Measurements from ENCODE around the gene TGFBI.
A peak's percentile ranks its signal among the peaks of the same experiment; 100 is the strongest.

TGFBI gene

DNA sequence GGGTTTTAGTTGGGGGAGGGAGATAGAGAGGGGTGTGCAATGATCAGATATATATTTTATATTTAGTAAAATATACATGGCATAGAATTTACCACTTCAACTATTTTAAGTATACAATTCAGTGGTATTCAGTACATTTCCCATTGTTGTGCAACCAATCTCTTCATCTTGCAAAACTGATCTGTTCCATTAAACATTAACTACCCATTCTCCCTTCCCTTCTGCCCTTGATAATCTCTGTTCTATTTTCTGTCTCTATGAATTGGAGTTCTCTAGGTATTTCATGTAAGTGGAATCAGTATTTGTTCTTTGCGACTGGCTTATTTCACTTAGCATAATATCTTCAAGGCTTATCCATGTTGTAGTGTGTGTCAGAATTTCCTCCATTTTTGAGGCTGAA lies 38.6 kb downstream of the TGFBI start:
- DNase-seq, result no peak

DNA sequence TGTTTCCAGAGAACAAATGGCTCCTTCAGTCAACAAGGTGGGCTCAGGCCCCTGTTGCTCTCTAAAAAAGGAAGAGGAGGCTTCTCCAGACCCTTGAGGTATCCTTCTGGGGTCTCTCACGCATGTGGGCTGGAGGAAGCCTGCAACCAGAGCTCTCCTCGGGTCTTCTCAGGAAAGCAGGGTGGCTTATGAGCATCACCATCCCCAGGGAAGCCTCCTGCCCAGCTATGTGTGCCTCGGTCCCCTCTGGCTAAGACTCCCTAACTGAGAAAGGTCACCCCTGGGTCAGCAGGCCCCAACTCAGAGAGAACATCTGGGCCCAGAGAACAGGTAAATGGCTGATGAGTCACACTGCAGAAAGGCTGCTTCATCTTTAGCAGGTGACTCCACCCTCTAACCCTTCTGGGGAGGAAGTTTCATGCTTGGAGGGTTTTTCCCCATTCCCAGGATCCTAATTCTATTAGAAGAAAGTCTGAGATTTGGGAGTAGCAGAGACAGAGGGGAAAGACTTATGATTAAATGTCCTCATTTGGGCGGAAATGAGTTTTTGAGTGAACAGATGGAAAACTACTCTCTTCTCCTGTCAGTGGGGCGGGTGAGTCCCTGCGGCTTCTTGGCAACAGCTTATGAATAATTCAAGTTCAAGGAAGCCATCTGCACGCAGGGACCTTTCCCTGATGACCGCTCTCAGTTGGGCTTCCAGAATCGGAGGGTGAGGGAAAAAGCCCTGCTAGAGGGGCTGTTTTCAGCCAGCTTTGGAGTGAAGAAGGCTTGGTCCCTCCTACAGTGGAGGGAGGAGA lies 41.9 kb downstream of the TGFBI start:
- no peak for DNase-seq

DNA sequence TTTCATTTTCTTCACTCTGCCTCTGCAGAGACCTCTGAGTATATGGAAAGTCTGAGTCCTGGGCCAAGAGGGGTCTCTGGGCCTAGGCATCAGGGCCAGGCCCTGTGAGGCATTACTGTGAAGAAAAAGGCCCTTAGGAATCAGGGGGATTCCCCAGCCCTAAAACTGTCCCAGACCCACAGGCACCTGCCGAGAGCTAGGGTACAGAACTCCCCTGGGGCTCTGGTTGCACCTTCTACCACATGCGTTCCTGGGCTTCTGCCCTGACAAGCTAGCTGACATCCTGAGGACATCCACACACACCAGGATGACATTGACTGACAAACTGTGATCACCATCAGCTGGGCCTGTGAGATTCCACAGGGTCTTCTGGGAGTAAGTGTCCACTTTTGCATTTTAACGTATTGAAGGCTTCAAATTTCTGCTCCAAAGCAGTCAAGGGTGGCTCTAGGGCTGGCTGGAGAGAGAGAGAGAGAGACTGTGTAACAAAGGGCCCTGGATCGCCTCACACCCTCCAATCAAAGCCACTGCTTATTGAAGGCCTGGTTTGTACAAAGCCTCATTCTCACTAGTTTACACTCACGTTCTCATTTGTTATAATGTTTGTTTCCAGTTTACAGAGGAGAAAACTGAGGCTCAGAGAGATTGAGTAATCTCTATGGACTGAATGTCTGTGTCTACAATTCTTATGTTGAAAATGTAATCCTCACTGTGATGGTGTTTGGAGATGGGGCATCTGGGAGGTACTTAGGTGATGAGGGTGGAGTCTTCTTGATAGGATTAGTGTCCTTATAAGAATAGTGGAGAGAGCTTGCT lies 45.1 kb downstream of the TGFBI start:
- peak; percentile 81 for DNase-seq

DNA sequence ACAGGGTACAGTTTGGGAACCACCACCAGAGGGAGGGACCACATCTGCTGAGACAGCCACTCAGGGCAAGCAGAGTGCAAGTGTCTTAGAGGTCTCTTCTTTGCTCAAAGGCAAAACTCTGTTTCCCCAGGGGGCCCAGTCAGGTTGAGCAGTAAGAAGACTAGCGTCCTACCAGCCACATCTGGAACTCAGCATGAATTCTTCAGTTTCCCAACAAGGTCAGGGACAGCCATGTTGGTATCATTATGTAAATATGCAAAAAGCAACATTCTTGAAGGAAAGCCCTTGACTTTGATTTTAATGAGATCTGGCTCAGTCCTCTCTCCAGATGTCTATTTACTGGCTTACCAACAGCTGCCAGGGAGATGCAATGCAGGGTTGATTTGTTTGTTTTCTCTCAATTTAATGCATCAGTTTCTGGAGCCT lies 46.7 kb downstream of the TGFBI start:
- no peak for DNase-seq

DNA sequence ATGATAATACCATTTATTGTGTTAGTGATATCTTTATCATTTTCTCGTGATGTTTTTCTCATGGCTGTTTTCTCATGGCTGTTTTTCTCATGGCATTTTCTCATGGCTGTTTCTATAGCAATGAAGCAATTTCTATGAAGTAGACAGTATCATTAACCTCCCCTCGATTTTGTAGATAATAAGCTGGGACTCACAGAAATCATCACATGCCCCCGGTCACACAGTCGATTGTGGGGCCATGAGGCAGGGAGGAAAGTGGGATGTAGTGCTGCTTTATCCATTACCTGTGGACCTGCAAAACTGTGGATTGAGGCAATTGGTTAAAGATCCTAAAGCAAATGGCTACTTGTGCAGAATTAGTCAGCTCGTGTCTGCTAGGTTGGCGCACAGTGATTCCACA lies 47.3 kb downstream of the TGFBI start:
- no peak for DNase-seq

DNA sequence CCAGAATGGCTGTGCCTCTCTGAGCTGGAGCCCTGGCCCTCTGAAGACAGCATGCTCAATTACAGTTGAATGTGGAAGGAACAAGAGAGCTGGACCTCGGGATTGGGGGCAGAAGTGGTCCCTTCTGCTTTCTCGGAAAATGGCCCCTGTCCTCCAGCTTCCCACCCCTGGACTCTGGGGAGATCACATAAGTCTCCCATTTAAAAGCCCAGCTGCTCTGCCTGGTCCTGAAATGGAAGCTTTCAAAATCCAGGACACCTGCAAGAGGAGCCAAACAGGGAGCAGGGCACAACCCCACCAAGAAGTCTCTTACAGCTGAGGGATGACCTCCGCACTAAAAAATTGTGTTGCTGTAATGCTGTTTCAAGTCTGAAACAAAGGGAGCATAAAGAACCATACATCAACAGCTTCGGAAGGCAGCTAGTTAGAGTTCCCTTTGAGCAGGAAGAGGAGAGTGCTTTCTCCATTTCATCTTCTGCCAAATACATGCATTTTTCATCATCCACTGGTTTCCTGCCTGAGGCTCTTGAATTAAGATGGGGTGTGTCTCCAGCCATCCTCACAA lies 48.2 kb downstream of the TGFBI start:
- DNase-seq, result no peak

DNA sequence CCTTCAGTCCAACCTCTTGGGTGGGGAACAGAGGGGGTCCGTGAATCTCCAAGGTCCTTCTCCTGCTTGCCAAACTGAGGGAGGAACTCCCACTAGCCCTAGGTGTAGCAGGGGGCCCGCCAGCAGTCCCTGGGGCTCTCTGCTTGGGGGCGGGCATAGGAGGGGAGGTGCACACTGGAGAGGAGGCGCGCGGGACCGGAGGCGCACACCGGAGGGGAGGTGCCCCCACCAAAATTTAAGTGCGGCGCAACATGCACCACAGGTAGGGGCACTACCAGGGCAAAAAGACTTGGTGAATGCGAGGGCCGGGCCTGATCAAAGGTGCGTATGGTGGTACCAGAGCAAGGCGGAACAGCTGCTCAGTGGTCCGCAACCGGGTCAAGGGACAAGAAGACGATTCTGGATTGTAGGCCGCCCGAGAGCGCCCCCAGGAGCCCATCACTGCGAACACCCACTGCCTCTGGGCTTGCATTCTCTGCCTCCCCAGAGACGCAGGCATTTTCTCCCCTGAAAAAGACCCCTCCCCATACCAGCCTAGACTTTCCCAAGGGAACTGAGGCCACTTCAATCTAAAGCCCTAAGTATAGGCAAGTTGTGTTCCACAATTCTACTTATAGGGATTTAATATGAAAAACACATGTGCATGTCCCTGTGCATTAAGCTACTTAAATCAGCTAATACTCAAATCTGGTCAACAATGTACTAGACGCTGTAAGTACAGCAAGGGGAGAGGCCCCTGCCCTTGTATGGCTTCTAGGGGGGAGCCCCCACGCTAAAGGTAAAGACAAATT lies 50.6 kb downstream of the TGFBI start:
- DNase-seq, result peak; percentile 63

DNA sequence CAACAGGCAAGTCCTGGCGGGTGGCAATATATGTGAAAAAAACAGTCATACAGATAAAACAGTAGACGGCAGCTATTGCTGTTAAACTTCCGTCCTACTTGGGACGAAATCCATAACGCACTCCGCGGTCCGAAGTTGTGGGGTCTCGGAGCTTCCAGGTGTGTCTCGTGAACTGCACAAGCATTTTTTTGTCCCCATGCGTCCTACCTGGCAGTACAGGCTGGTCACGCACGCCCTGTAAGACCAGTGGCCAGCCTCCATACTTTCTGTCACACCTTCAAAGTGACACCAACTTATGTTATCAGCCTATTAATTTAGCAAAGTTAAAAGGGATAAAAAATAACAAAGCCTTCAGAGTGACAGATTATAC lies 51.3 kb downstream of the TGFBI start:
- no peak for DNase-seq

DNA sequence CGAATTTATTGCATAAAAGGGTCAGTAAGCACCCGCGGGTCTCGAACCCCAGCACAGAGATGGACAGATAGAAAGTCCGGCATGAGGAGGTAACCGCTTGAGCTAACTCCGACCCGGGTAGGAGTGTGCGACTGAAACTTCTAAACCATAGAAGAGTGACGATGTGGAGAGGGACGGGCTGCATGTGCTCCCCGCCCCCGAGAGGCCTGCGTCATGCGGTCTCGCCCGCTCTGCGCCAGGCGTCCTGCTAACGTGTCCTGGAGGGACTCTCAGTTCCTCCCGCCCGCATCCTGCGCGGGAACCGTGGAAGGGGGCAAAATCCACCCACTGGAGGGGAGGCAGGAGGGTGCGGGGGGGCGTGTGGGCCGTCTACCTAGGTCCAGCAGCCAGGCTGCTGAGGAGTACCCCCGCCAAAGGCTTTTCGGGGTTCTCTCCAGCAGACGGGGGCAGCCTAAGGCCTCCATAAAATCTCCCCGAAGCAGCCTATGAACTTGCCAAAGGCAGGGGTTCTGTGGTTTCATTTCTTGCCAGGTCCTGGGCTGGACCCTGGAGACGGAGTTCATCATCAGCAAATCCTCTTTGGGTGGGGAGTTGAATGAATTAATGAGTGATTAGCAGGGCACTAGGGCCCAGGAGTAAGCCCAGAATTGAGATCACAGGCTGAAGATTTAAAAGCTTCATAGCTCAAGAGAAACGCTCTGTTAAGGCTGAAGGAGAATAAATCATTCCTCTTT lies 51.9 kb downstream of the TGFBI start:
- DNase-seq, result peak; percentile 60

DNA sequence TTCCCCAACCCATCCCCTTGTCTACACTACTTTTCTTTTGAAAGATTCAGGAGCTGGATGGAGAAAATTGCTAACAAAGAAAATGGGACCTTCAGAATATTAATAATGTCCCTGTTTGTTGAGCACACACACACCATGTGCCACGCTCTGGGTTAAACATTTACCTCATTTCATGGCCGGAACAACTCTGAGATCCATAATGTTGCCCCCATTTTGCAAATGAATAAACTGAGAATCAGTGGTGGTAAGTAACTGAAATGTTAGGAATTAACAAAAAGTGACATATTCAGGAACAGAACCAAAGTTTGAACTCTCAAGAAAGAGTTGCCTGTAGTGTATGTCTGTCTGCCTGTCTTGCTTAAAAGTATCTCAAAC lies 52.4 kb downstream of the TGFBI start:
- DNase-seq, result no peak

DNA sequence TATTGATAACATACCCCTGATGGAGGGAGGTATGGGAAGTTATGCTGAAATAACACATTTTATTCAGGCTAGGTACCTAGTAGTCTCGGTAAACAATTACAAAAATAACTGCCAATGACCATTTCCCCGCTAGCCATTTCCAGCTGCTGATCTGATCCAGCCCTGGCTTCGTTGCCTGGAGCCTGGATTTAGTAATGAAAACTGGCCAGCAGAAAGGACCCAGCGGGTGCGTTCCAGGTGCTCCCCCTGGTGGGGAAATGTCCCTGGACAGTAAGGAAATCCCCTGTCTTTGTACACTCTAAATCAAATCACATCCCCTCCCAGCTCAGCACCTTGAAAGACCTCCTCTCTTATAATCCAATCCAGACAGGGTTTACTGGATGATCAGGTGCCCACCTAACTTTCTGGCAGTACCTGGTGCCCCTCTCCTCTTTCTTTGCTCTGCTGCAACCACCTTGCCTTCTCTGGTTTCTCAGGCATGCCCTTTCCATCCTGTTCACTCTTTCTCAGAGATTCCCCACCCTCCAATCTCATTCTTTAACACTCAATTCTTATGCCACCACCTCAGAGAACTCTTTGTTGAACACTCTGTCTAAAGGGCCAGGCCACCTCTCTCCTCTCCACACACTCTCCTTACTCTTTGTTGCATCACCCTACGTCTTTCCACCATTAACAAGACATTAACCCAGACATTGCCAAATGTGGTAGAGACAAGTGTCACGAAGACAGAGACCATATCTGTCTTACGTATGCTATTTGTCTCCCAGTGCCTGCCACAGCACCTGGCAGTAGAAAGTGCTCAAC lies 53.8 kb downstream of the TGFBI start:
- peak; percentile 80 for DNase-seq

DNA sequence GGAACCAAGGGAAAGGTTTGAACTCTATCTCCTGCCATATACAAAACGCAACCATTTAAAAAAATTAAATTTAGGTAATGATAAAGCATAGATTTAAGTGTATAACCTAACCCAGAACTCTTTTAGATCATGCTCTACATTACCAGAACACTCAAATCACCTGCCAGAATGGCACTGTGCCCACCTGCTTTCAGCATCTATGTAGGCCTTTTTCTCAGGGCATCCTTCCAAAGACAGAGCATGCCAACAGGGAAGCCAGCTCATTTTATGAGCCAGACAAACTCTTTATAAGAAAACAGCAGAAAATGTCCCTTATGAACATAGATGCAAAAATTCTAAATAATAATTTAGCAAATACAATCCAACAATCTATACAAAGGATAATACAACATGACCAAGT lies 55.9 kb downstream of the TGFBI start:
- DNase-seq, result no peak

DNA sequence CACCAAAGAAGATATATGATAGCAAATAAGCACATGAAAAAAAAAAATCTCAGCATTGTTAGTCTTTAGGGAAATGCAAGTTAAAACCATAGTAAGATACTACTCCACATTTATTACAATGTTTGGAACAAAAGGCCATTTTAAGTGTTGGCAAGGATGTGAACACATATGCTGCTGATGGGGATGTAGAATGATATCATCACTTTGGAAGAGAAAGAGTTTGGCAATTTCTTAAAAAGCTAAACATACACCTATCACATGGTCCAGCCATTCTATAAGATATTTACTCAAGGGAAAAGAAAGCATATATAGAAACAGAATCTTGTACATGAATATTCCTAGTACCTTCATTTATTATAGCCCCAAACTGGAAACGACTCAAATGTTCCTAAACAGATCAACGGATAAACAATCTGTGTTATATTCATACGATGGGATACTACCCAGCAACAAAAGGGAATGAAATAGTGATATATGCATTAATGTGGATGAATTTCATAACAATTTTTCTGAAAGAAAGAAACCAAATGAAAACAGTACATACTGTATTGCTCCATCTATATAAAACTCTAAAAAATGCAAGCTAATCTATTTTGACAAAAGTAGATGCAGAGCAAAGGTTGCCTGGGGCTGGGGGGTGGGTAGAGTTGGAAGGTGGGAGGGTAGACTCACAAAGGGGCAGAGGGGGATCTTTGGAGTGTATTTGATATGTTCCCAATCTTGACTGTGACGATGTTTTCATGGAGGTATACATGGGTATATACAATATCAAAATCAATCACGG lies 58.2 kb downstream of the TGFBI start:
- DNase-seq, result no peak

DNA sequence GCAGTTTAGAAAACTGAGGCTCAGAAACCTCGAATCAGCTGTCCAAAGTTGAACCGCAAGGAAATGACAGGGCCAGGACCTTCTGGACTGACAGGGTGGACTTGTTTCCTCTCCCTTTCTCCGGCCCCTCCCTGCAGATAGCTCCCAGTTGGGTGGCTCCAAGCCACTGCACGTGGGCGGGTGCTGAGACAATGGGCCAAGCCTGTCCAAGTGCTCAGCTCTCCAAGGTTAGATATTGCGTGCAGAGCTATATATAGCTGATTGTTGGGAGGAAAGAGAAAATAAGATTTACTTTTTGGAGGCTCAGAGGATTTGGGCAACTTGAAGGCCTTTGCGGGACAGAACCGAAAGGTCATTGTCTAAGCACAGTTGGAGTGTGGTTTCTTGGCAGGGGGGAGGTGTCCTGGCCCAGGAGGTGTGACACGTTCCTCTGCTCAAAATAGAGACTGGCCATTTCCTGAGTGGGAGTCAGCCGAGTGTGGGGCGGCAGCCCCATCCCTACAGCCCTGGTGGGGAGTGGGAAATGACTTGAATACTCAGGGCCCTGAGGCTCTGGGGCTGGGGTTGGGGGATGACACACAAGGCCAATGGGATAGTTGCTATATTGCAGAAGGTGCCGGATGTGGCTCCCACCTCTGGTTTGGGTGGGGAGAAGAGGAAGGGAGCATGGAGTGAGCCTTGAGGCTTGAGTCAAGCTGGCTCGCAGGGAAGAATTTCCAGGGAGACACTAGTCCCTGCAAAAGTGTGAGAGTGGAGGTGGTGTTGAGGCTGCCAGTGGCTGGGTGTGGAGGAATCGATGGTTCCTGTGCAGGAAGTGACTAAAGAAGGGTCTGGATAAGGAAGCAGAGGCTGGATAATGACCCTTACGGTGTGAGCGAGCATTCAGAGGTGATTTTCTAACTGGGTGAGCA lies 59.4 kb downstream of the TGFBI start:
- no peak for DNase-seq

DNA sequence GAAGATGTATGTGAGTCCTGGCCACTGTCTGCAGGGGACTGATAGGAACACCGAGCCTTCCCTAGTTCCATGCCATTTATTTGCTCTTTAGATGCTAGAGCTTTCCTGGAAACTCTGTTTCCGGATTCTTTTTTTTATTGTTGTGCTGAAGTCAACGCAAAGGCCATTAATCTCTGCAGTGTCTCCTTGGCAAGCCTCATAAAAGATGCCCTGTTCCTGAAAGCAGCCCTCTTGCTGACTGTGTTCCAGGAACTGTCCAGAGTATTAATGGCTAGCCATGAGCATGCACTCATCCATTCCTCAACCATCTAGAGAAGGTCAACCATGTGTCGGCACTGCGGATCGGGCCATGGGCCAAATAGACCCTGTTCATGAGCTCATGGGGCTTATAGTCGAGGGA lies 61.0 kb downstream of the TGFBI start:
- DNase-seq, result no peak

DNA sequence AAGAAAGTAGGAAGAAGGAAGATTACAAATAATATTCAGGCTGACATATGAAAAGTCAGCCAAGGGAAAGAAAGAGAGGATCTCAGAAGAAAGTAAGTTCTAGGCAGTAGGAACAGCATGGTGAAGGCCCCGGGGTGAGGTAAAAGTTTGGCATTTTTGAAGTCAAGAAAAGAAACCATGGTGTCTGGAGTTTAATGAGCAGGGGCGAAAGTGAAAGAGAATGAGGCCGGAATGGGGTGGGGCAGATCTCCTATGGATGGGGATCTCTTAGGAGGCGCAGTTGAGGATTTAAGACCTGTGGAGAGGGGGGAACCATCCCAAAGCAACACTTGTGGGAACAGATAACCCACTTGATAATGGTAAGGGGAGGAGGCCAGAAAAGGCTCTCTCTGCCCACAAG lies 61.5 kb downstream of the TGFBI start:
- DNase-seq, result no peak

DNA sequence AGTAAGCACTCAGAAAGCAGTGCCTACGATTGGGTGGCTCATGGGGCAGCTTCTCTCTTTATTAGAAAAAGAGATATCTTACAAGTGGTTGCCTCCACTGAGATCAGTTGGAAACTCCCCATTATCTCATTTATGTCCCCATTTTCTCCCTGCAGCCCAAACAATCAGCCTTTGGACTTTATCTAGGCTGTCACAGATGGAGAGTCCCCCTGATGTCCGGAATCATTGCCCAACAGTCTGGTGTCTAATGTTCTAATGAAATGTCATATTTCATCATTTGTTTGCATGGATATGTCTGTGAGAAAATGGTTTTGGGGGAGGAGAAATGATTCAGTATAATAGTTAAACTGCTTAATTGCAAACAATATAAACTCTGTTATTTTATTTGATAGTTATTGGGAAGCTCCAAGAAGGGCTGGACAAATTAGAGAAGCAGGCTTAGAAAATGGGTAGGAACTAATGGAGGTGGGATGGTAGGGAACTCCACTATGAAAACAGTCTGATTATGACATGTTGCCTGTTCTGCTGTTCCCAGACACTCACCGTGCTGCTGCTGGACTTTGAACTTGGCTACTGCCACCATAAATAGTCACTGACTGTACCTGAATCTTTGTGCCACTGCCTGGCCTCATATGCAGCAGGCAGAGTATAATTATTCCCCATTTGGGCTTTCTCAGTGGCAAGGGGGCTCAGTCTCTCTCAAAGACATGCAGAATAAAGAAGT lies 65.6 kb downstream of the TGFBI start:
- DNase-seq, result no peak

DNA sequence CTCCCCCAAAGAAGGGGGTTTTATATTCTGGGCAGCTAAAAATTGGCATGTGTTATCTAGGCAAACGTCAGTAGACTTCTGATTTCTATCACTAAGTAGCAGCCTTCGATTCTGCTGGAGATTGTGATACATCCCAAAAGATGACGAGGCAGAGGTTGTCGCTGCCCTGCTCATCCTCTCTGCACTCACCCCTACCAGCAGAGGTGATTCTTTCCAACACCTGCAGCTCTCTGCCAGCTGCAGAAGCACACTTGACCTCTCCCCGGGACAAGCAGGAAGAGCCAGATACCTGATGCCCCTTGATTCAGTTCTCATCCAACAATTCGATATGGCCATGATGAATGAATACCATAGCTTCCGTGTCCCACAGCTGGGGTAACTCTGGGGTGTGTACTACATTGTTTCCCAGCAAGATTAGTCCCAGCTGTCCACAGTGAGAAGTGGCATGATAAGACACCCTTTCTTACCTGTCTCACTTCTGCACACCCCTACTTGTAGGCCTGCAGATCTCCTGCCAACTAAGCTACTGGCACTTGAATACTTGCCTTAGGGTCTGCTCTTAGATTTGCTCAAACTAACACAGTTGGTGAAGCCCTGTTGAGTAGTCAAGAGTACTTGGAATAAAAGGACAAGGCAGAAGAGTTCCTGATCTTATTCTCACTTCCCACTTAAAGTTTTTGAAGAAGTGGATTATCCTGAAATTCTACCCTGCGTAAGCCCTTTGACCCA lies 66.3 kb downstream of the TGFBI start:
- DNase-seq, result no peak
